GOT3 (cell line): ENCODE measurements around the gene LMAN2.

ENCODE experiments used
- DNase-seq: peaks from one replicate; lab custom pipeline; 2025; ENCODE audit warnings: mixed read lengths; lab: John Stamatoyannopoulos, UW

LMAN2 gene

GRCh38 chr5:177351392-177352329 lies at the start of gene LMAN2:
Gene LMAN2 (minus strand): TSS chr5:177351668. CDS start chr5:177351647, 21 bp downstream.
- DNase-seq = peak; percentile 98

GRCh38 chr5:177399997-177400868 lies 48.8 kb upstream of the LMAN2 start, which contains the start of gene PFN3:
Gene PFN3 (minus strand): TSS chr5:177400661. CDS start chr5:177400576, 85 bp downstream.
- no peak for DNase-seq

- no peak for DNase-seq
Measured at GRCh38 chr5:177397875-177398390, 46.5 kb upstream of the LMAN2 start.

GRCh38 chr5:177396807-177397206 lies 45.3 kb upstream of the LMAN2 start:
- DNase-seq = no peak

GRCh38 chr5:177396078-177396477 lies 44.6 kb upstream of the LMAN2 start:
- DNase-seq = no peak

- no peak for DNase-seq
Measured at GRCh38 chr5:177393990-177394389, 42.5 kb upstream of the LMAN2 start.

- no peak for DNase-seq
Measured at GRCh38 chr5:177393206-177393765, 41.8 kb upstream of the LMAN2 start.

- no peak for DNase-seq
Measured at GRCh38 chr5:177392765-177393164, 41.3 kb upstream of the LMAN2 start.

GRCh38 chr5:177390363-177391300 lies 39.2 kb upstream of the LMAN2 start:
- DNase-seq = peak; percentile 61

- DNase-seq = peak; percentile 63
Measured at GRCh38 chr5:177389241-177390169, 38.0 kb upstream of the LMAN2 start.

- DNase-seq = no peak
Measured at GRCh38 chr5:177388521-177389052, 37.1 kb upstream of the LMAN2 start.

GRCh38 chr5:177387405-177387804 lies 35.9 kb upstream of the LMAN2 start:
- no peak for DNase-seq

- no peak for DNase-seq
Measured at GRCh38 chr5:177386542-177386941, 35.1 kb upstream of the LMAN2 start.

GRCh38 chr5:177385720-177386119 lies 34.3 kb upstream of the LMAN2 start:
- DNase-seq = no peak

- no peak for DNase-seq
Measured at GRCh38 chr5:177384134-177384533, 32.7 kb upstream of the LMAN2 start, which contains the start of gene SLC34A1. Gene SLC34A1 (plus strand): TSS chr5:177384434. CDS start chr5:177385742, 1,308 bp downstream.

- no peak for DNase-seq
Measured at GRCh38 chr5:177383181-177383580, 31.7 kb upstream of the LMAN2 start.

- no peak for DNase-seq
Measured at GRCh38 chr5:177382423-177383029, 31.1 kb upstream of the LMAN2 start.

- no peak for DNase-seq
Measured at GRCh38 chr5:177380805-177381126, 29.3 kb upstream of the LMAN2 start.
